NCI-H2107 (cell line): ENCODE results near the gene KRT5.
"Not testable (repeated sequence)": the region's sequence is repeated elsewhere in the genome, so short reads cannot be mapped to it uniquely, and the experiment has no call there.

Experiments used
- DNase-seq: peaks from one replicate; lab custom pipeline; 2025; lab: John Stamatoyannopoulos, UW

The KRT5 gene

DNA sequence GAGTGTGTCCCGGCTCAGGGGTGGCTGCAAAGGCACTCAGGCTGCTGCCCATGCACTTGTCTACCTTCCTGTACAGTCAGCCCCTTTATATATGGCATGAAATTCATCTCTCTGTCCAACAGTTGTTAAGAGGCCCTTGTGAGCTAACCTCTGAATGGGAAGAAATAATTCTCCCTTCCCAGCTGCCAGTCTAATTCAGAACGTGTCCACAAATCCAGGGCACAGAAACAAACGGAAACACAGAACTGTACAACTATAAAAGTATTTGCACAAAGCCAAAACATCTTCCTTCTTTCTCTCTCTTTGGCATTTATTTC is 849 bp downstream of the KRT5 start:
- DNase-seq, result no peak

DNA sequence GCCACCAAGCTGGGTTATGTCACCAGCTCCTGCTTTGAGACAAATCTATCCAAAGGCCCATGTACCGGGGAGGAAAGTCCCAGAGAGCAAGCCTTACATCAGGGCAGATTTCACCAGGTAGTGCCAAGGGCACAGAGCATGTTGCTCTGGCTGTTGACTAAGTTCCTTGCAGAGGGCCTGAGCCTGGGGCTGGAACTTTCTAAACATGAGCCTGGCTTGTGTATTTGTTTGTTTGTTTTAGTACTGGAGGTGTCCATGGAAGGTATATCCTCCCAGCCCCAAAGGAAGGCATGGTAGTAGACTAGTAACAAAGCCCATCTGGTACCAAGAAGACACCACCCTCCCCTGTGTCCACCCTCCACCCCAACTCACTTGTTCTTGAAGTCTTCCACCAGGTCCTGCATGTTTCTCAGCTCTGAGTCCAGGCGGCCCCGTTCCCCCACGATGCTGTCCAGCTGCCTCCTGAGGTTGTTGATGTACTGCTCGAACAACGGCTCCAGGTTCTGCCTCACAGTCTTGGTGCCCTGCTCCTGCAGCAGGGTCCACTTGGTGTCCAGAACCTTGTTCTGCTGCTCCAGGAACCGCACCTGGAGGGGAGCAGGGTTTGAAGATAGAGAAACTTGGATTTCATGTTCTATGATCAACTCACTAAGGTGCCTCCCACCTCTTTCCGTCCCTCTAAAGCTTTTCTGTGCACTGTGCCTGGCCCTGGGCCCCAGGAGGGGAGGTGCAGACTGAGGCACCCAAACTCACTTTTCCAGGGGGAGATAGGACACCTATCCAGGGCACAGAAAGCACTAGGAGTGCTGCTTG is 1.4 kb downstream of the KRT5 start:
- no peak for DNase-seq

DNA sequence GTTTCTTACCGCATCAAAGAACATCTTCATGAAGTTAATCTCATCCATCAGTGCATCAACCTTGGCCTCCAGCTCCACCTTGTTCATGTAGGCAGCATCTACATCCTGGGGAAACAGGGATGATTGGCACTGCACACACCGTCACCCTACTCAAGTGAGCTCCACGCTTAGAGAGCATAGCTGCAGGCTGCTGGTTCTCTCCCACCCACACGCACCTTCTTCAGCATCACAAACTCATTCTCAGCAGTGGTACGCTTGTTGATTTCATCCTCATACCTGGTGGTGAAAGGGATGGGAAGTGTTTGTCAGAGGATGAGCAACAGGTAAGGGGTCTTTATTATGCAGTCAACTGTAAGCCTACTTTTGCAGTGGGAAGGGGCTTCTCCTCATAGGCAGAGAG is 2.3 kb downstream of the KRT5 start:
- DNase-seq, result no peak

DNA sequence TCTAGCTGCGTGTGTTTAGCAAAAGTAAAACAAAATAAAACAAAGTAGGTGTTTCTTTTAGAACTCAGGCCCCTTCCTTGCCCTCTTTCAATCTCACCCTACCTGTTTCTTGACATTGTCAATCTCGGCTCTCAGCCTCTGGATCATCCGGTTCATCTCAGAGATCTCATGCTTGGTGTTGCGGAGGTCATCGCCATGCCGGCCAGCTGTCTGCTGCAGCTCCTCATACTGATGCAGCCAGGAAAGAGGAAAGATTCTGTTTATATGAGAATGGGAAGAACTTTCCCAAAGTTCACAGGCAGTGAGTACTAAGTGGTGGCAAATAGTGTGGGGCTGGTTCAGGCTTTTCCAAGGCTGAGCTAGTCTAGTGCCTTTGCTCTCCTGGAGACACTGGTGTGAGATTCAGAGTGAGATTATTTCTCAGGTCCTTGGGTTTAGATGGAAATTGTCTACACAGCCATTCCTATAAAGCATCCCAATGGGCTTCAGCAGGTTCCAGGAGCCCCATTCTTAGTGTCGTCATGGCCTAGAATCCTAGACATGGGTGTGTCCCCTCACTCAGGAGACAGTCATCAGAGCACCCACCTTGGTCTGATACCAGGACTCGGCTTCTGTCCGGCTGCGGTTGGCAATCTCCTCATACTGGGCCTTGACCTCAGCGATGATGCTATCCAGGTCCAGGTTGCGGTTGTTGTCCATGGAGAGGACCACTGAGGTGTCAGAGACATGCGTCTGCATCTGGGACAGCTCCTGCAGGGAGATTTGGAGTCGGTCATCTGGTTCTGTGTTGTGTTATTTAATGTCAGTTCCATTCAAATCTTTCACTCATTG is 3.0 kb downstream of the KRT5 start:
- DNase-seq, result no peak

DNA sequence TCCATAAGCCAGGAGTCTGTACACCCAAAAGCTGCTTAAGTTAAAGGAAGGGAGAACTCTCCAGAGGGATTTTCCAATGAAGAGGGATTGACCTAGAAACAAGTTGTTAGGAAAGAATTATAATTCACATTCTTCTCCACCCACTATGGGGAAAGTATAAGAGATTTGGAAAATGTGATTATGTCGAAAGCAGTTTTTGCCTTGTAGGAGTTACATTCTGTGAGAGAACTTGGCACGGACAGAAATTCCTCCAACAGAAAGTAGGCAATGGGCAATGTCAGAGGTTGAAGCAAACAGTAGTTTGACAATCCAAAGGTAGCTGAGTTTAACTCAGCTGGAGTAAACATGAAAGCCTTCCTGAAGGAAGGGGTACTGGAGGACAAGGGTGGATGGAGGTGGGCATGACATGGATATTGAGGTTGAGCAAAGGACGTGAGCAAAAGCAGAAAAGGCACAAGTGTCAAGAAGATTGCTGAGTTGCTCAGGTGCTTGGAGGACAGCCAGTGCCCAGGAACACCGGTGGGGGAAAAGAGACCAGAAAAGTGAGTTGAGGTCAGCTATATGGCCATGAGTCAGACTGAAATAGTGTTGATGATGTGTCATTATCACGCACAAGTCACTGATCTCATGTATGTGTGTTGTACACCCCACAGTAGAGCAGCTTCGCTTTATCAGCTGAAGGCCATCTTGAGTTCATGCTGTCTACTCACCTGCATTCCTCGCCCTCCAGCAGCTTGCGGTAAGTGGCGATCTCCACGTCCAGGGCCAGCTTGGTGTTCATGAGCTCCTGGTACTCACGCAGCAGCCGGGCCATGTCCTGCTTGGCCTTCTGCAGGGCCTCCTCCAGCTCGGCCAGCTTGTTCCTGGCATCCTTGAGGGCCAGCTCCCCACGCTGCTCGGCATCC is 4.0 kb downstream of the KRT5 start:
- DNase-seq, result no peak

DNA sequence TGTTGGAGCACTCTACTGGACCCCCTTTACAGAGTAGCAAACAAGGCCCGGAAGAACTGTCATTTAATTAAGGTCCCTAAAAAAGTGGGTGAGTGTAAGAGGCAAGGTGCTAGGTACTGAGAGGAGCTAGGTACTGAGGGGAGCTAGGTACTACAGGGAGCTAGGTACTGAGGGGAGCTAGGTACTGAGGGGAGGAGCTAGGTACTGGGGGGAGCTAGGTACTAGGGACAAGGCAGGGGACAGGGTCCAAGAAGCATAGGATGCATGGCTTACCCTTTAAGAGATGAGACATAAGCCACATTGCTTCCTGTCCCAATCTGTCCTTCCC is 4.9 kb downstream of the KRT5 start:
- no peak for DNase-seq

DNA sequence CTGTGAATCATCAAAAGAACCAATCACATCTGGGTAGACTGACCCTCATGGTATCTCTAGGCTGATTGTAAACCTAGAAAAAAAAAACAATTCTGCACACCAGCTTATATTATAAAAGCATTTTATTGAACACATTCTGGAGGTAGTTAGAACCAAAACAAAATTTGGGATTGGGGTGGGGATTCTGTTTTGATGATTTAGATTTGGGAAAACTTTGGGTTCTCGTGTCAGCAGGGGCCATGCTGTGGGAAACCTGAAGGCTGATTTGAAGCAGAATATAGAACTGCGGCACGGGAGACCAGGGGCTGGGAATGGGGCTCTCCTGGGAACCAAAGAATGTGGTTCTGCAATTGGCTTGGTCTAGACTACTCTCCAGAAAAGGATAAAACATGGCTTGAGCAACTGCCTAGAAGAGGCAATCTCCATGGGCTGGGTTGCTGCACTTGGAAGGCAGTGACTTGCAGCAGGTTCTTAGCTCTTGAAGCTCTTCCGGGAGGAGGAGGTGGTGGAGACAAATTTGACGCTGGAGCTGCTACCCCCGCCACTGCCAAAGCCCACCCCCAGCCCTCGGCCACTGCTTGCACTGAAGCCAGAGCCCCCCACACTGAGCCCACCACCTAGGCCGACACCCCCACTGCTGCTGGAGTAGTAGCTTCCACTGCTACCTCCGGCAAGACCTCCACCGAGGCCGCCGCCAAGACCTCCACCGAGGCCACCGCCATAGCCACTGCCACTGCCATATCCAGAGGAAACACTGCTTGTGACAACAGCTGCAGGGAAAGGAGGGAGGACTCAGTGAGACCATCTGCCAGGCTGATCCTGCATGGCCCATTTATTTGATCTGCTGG is 5.5 kb downstream of the KRT5 start:
- DNase-seq, result no peak

DNA sequence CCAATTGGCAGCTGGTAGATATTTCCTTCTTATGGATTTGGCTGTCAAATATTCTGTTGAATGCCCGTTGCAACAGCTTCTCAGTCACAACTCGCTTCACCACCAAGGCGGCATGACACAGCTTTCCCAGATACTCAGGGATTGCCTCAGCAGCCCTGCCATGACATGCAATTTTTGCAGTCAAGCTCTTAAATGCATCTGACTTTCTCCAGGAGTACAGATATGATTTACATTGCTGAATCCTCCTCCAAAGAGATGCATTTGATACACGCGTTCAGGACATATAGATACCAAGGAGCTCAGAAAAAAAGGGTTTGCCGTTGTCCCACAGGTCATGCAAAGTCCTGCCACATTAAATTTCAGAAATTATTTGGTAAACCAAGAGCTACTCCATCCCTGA is 6.5 kb downstream of the KRT5 start:
- DNase-seq, result no peak

DNA sequence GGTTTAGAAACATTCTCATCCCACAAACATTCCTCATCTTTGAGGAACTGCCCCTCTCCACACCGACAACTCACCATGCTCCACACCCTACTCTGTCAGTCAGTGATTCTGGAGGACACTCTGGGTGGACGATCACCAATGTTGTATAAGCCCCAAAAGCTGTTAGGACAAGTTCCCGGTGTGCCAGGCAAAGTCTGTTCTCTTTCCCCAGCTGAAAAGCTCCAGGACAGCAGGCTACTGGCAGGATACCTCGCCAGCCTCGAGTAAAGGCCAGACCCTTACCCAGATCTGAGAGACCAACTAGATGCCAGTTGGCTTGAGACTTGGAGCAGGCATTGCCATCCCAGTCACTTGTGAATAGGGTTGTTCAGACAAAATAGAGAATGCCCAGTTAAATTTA is 12.0 kb downstream of the KRT5 start:
- DNase-seq, result no peak

DNA sequence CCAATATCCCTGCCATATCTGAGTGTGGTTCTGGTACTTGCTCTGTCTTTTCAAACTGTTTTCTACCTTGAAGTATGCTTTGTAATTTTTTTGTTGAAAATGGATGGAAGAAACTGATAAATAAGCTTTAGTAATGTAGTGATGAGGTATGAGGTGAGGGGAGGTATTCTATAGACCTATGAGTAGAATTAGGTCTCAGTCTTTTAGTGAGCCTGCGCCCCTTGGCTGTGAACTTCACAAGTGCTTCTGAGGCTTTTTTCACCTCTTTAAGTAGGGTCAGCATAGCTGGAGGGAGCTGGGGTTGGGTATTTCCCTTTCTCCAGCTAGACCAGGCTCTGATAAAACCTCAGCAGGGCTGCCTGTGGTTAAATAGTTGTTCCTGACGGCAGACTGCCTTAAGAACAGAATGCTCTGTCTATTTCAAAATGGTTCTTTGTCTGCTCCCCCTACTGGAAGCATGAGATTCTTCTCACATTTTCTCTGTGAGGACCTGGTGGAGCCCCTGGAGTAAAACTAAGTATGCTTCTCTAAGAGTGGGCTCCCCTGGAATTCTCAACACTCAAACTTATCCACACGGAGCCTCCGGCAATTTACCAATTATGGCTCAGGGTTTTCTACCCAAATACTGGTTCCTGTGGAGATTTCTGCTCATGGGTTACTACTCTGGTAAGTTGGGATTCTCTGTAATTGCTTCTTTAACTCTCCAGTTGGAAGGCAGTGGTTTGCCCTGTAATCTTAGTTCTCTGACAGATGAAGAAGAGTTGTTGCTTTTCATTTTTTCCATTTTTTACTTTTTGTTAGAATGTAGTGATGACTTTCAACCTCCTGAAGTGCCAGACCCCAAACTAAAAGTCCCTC is 13.1 kb downstream of the KRT5 start:
- peak; percentile 41 for DNase-seq

DNA sequence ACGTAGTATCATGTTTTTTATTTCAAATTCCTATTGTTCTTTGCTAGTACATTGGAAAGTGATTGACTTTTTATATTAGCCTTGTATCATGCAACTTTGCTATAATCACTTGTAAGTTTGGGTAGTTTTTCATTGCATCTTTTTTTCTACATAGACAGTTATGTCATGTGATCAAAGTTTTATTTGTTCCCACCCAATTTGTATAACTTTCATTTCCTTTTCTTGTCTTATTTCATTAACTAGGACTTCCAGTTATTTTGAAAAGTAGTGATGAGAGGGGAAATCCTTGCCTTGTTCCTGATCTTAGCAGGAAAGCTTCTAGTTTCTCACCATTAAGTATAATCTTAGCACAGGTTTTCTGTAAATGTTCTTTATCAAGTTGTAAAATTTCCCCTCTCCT is 17.3 kb downstream of the KRT5 start:
- no peak for DNase-seq

DNA sequence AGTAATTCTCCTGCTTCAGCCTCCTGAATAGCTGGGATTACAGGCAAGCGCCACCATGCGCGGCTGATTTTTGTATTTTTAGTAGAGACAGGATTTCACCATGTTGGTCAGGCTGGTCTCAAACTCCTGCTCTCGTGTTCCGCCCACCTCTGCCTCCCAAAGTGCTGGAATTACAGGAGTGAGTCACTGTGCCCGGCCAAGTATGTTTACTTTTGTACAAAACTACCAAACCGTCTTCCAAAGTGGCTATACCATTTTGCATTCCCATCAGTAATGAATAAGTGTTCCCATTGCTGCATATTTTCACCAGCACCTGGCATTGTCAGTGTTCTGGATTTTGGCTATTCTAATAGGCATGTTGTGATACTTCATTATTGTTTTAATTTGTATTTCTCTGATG is 18.7 kb downstream of the KRT5 start:
- DNase-seq, result no peak

DNA sequence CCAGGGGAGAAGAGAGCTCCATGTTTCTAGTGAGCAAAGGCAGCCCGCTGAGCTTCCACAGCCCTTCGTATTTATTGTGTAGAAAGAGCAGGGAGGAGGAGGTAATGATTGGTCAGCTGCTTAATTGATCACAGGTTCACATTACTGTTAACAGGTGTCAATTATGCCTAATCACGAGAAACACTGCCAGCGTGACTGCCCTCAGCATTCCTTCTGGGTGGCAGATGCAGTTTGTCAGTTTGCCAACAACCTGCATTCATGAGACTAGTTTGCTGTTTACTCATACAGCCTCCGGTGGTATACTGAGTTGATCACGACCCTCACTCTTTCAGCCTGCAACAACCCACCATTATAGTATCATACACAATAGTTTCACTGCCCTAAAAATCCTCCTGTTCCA is 19.6 kb downstream of the KRT5 start:
- DNase-seq, result not testable (repeated sequence)

DNA sequence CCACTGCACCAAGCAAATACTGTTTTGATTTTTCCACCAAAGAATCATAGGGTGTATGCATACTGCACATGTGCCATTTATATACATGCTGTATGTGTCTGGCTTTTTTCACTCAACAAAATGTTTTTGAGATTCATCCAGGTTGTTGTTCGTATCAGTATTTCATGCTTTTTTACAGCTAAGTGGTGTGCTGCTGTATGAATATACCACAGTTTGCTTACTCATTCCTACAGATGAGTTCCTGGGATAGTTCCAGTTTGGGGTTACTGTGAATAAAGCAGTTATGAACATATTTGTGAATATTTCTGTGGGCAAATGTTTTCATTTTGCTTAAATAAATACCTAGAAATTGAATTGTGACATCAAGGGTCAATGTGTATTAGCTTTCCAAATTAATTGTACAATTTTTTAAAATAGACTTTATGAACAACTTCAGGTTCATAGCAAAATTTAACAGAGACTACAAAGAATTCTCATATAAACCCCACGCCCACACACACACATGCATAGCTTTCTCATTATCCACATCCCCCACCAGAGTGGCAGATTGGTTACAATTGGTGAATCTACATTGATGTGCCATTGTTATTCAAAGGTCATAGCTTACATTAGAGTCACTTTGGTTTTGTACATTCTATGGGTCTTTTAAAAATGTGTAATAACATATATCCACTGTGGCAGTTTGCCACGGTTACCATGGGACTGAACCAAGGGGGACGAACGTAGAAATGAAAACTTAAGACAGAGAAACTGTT is 20.2 kb downstream of the KRT5 start:
- no peak for DNase-seq

DNA sequence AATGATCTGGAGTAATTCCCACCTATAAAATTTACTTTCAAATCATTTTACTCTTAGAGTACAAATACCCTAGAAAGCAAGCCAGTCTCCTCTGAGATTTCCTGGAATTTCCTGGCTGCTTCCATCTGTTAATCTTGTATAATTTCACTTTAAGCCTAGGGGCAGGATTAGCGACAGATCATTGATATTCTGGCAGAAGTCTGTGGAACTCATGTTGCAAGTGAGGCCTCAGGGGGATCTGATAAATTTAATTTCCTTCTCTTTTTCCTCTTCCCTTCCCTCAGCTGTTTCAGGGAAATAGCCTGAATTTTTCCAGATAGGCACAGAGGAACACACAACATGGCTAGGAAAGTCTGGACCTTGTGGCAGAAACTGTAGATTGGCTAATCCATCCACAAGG is 21.2 kb downstream of the KRT5 start:
- no peak for DNase-seq

DNA sequence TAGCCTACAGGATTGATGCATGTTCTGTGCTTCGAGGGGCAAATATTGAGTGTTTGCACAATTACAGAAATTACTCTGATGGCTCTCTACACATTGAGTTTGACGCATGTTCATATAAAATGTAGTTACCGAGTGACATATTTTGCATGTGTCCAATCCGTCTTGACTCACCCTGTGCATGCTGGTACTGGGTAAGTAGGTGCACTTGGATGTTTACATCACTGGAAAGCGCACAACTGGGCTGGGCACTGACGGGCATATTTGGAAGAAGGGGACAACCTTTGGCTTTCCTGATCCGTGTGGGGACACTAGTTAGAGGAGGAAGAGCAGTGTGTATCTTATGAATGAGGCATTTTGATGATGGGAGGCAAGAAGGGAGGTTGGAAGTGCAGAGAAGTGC is 22.2 kb downstream of the KRT5 start:
- no peak for DNase-seq

DNA sequence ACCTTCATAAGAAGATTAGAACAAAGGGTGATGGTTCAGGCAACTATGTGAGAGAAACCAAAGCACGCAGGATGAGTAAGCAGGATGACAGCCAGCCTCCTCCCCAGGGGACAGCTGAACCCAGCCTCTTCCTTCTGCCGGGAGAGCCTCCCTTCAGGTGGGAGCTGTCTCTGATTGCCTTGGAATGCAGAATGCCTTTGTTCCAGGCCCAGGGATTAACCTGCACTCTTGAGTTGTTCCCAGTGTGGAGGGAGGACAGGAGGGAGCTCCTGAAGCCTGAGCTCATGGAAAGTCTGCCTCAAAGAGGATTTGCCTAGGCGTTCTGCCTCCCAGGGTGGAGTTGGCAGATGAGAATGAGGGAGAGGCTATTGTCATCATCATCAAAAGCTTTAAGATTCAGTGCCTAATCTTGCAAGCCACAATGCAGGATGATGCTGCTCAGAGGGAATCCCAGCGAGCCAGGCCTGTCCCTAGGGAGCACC is 23.6 kb downstream of the KRT5 start:
- DNase-seq, result no peak

DNA sequence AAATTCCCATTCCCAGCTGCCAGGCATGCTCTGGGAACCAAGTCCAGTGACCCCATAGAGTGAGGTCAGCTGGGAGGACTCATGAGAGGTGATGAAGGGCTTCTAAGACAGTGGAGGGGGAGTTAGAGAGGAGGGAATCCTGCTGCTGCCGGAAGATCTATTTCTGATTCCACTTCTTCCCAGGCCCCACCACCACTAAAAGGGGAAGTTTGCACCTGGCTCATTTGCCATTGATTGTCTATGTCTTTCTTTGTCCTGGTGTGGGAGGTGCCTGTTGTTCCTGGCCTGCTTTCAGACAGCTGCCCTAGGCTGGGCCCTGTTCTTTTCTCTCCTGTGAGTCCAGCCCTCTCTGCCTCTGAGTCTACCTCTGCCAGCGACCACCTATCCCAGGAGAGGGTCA is 24.1 kb downstream of the KRT5 start:
- peak; percentile 20 for DNase-seq

DNA sequence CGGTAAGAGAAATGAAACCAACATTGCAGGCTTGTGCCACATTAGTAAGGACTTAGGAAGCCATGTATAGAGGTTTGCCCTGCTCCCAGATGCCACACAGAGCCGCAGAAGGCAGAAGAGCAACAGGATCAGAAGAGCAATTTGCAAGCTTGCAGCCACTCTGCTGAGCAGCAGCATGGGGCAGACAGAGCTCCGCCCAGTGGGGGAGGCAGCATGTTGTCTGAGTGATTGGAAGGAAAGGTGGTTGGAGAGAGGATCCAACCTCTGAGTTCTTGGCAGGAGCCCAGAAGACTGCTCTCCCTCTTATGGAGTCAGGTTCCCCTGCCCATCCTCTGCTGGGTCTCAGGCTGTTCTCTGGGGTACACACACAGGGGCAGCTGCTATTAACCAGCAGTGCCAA is 24.8 kb downstream of the KRT5 start:
- peak; percentile 83 for DNase-seq

DNA sequence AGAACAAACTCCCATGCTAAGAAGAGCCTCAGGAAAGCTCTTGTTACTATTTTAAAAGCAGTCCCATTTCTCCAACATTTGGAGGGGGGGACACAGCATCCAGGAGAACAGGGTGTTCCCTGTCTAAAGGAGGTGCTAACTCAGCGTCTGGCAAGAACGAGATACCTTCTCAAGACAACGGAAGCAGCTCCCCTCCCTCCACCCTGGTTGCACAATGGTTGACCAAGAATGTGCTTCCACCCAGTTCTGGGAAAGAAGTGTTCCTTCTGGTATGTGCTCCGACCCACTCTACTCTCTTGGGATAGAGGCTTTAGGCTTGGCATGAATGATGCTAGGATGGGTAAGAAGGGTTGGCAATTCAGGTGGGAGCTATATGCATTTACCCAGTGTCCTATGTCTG is 25.7 kb downstream of the KRT5 start:
- DNase-seq, result no peak
